T-helper 1 cell treated with Interleukin-12 subunit alpha and Interleukin-12 subunit beta and Interleukin-4 antibody, amounts not matched to agents 30 μg/mL and 1 μg/mL, for 36 hours (primary cell): Measurements from ENCODE around the gene PIK3C2G.

ENCODE experiments used
- H3K27ac Mint-ChIP-seq: one replicate; pipeline ENCODE4 v1.8.0; 2021; ENCODE audit warnings: mild to moderate bottlenecking, mixed read lengths
- H3K27me3 Mint-ChIP-seq: one replicate; pipeline ENCODE4 v1.8.0; 2021; ENCODE audit warnings: low read depth, mixed read lengths
- H3K36me3 Mint-ChIP-seq: one replicate; pipeline ENCODE4 v1.8.0; 2021; ENCODE audit warnings: low read depth, mixed read lengths
- H3K4me1 Mint-ChIP-seq: one replicate; pipeline ENCODE4 v1.8.0; 2021; ENCODE audit warnings: low read depth, mixed read lengths
- H3K4me3 Mint-ChIP-seq: one replicate; pipeline ENCODE4 v1.8.0; 2021; ENCODE audit warnings: mild to moderate bottlenecking, moderate library complexity, mixed read lengths
- H3K9me3 Mint-ChIP-seq: one replicate; pipeline ENCODE4 v1.8.0; 2021; ENCODE audit warnings: mixed read lengths

Gene PIK3C2G

DNA sequence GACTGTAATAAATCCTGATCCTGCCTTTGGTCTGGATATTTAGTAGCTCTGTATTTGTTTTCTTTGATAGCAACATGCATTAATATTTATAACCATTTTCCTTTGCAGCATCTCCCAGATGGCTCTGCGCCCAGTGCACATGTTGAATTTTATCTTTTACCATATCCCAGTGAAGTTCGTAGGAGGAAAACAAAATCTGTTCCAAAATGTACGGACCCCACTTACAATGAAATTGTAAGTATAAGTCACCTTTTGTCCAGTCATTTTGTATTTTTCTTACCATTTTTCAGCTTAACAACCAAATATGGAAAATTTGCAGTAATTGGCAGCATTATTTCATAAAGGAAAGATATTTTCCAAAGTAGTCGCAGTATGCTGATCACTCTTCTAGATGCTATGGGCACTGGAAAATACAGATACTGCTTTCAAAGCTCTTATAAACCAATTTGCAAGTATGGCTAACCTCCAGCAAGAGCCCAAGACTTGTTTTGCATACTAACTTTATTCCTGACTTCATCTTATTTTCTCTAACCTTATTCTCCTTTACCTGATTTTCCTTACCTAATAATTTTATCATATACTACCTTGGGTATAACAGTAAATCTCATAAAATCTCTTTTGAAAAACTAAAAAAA, 379.1 kb downstream of the PIK3C2G start:
- H3K4me3 Mint-ChIP-seq = no peak overlapping the region
- peaks cover 11% of the 10 kb centered on the region for H3K9me3 Mint-ChIP-seq
- H3K27ac Mint-ChIP-seq = no peak overlapping the region
- H3K4me1 Mint-ChIP-seq = no peaks in the 10 kb centered on the region
- no peaks in the 10 kb centered on the region for H3K36me3 Mint-ChIP-seq
- H3K27me3 Mint-ChIP-seq = no peaks in the 10 kb centered on the region

DNA sequence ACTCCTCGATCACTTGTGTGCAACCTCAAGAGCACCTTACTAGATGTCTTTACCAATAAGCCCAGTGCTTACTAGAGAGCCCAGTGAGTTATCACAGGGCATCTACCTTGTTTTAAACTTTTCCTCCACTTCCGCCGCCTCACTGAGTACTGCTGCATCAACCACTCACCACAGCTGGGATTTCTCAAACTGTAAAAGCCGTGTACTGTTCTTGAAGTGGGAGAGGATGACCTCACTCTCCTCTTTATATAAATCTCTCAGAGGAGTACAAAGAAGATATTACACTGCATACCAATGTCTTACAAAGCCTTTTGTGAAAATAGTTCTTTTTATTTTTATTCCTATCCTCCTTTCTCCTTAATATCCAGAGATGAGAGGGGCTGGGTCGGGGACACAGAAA, 382.4 kb downstream of the PIK3C2G start:
- Mint-ChIP-seq H3K27ac (no peak overlapping the region), H3K4me3 (no peak overlapping the region), H3K27me3 (no peaks in the 10 kb centered on the region), H3K36me3 (no peaks in the 10 kb centered on the region), H3K4me1 (no peaks in the 10 kb centered on the region), H3K9me3 (peaks cover 6% of the 10 kb centered on the region)

DNA sequence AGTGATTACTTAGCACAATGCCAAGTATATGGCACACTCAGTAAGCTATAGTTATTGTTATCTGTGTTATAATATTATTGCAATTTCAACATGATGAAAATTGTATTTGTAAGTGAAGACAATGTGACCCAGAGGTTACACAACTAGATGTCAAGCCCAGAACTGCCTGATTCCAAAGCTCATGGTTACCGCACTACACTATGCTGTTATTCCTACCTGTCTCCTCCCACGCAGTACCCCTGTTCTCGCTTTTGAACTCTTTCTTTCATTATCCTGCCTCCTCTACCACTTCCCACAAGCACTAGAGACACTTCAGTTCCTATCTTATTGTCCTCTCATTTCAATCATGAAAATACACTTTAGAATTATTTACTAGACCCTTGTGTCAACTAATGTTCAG, 383.2 kb downstream of the PIK3C2G start:
- no peaks in the 10 kb centered on the region for H3K36me3 Mint-ChIP-seq
- H3K27me3 Mint-ChIP-seq = no peaks in the 10 kb centered on the region
- H3K27ac Mint-ChIP-seq = no peak overlapping the region
- H3K4me1 Mint-ChIP-seq = no peaks in the 10 kb centered on the region
- H3K9me3 Mint-ChIP-seq = peaks cover 3% of the 10 kb centered on the region
- no peak overlapping the region for H3K4me3 Mint-ChIP-seq

DNA sequence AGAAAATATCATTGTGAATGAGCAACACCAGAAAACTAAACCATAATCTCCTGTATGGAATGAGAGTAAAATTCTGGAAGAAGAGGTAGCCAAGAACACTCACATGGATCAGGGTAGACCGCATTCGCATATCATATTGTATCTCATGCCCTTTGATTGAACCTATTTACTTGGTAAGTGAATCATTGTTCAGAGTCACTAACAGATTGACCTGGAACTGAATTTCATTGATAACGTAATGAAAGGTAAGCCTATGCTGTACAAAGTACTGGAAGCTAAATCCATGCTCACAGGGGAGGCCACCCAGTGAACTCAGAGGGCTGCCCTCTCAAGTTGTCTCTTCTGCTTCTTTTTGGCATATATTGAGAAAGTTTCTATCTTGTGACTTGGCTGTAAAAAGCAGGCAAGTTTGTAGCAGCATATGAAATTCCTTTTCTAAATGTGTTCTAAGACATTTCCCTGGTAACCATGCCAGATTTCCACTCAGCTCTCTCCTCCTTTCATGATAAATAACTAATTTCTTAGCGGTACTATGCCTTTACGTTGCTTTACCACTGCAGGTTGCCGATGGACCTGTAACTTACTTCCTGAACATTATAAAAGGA, 385.1 kb downstream of the PIK3C2G start:
- peaks cover 3% of the 10 kb centered on the region for H3K9me3 Mint-ChIP-seq
- H3K36me3 Mint-ChIP-seq = no peaks in the 10 kb centered on the region
- no peak overlapping the region for H3K4me3 Mint-ChIP-seq
- no peaks in the 10 kb centered on the region for H3K4me1 Mint-ChIP-seq
- H3K27ac Mint-ChIP-seq = no peak overlapping the region
- no peaks in the 10 kb centered on the region for H3K27me3 Mint-ChIP-seq

DNA sequence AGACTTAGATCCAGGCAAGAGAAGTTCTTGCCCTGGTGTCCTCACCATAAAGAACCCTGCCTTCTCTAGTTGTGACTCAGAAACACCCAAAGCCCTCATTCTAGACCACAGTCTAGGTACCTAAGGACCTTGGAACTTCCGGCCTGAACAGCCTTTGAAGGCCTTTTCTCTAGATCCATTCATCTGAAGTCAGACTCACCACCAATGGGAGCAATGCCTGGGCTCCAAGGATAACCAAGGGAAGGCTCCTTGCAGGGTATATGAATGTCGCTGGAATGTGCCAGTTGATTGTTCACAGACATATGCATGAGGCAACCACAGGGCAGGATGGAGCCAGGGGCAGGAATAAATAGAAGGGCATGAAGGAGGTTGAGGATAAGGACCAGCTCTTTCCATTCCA, 390.2 kb downstream of the PIK3C2G start:
- Mint-ChIP-seq H3K27ac (no peak overlapping the region), H3K4me1 (no peaks in the 10 kb centered on the region), H3K4me3 (no peak overlapping the region), H3K9me3 (no peaks in the 10 kb centered on the region), H3K36me3 (no peaks in the 10 kb centered on the region), H3K27me3 (no peaks in the 10 kb centered on the region)

DNA sequence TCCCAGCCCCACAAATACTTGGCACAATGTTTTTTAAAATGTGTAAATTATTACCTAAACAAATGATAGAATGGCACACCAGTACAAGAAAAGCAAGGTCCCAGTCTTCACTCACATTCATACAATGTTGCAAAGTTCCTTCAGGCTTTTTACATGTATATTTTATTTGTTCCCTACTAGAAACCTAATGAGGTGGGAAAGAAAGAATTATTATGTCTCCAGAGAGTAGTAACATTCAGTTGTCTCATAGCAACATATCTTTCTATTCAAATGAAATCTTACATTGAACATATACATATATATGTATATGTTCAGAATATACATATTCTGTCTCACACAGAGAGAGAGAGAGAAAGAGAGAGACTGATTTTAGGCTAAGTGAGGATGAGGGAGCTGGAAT, 391.3 kb downstream of the PIK3C2G start:
- no peaks in the 10 kb centered on the region for H3K4me1 Mint-ChIP-seq
- no peak overlapping the region for H3K4me3 Mint-ChIP-seq
- no peak overlapping the region for H3K27ac Mint-ChIP-seq
- H3K27me3 Mint-ChIP-seq = no peaks in the 10 kb centered on the region
- H3K9me3 Mint-ChIP-seq = peaks cover 9% of the 10 kb centered on the region
- H3K36me3 Mint-ChIP-seq = no peaks in the 10 kb centered on the region

DNA sequence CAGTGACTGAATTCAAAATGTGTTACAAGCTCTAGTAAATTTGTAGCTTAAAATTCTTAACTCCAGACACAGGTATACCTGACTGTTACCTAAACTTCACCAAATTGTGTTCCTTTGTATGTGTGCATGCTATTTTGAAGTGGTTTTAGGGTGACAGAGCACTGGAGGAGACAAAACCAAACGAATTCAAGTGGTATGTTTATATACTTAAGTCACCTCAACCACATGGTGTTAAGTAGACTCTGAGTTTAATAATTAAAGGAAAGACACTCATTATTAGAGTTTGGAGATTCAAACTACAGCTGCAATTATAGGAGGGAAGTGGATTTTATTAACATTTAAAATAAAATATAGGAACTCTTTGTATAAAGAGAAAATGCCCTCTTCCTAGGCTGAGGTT, 392.1 kb downstream of the PIK3C2G start:
- Mint-ChIP-seq H3K4me1 (no peaks in the 10 kb centered on the region), H3K4me3 (no peak overlapping the region), H3K27ac (no peak overlapping the region), H3K9me3 (peaks cover 16% of the 10 kb centered on the region), H3K27me3 (no peaks in the 10 kb centered on the region), H3K36me3 (no peaks in the 10 kb centered on the region)

DNA sequence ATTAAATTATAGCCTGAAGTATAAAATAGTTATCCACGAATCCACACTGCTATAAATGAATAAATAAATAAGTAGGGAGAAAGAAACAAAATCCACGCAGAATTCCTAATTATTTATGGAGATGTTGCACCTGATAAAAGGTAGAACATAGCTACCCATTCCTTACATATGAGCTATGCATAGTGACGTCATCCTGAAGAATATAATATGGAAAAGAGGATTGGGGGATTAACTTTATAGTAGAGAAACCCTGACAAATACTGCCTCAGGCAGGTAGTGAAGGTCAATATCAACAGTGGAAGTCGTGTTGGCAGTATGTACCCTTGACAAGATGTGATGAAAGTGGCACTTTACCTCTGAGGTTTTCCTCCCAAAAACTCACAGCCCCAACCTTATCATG, 394.0 kb downstream of the PIK3C2G start:
- Mint-ChIP-seq H3K9me3 (peaks cover 16% of the 10 kb centered on the region), H3K27ac (no peak overlapping the region)

DNA sequence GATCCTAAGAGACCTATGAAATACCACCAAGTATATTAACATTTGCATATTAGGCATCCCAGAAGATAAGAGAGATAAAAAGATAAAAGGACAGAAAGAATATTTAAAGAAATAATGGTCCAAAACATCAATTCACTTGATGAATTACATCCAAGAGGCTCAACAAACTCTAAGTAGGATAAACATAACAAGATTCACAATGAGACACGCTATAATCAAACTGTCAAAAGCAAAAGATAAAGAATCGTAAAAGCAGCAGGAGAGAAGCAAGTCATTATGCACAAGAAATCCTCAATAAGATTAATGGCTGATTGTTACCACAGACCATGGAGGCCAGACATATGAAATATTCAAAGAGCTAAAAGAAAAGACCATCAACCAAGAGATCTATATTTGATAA, 396.9 kb downstream of the PIK3C2G start:
- Mint-ChIP-seq H3K4me3 (no peak overlapping the region), H3K36me3 (no peaks in the 10 kb centered on the region), H3K4me1 (no peaks in the 10 kb centered on the region), H3K27ac (no peak overlapping the region), H3K27me3 (no peaks in the 10 kb centered on the region), H3K9me3 (peaks cover 24% of the 10 kb centered on the region)

More for the DNA sequence above, 394.0 kb downstream of the PIK3C2G start:
- no peaks in the 10 kb centered on the region for H3K36me3 Mint-ChIP-seq
- no peaks in the 10 kb centered on the region for H3K4me1 Mint-ChIP-seq
- H3K4me3 Mint-ChIP-seq = no peak overlapping the region
- no peaks in the 10 kb centered on the region for H3K27me3 Mint-ChIP-seq

DNA sequence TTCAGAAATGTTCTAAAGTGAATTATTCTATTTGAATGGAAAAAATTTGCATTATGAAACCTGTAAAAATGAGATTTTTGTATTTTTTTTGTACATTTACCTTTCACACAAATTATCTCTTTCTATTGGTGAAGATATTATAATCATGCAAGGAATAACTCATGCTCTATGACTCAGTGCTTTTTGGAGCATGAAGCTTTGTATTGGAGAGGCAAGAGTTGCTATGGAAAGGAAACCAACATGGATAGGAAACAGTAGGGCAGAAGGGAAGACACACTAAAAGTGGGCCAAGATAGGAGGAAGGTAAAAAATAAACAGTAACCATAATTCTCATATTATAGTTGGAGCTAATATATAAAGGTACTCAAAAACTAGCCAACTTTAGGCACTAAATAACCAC, 397.5 kb downstream of the PIK3C2G start:
- no peak overlapping the region for H3K4me3 Mint-ChIP-seq
- H3K36me3 Mint-ChIP-seq = no peaks in the 10 kb centered on the region
- H3K9me3 Mint-ChIP-seq = peaks cover 24% of the 10 kb centered on the region
- no peaks in the 10 kb centered on the region for H3K4me1 Mint-ChIP-seq
- no peaks in the 10 kb centered on the region for H3K27me3 Mint-ChIP-seq
- H3K27ac Mint-ChIP-seq = no peak overlapping the region

DNA sequence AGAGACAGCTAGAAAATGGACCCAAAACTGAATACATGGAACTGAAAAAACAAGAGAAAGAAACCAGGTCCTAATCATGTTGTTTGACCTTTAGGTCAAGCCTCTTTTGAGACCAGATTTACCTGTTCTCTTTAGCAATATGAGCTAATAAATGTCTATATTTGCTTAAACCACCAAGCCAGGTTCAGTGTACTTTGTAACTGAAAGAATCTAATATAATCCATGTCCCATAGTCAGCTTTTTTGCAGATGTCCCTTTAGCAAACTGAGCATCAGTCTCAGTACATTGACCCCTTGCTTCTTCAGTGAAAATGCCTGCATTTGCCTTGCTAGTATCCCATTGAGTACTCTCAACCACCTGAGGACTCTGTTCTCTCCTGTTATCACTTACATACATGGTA, 414.8 kb downstream of the PIK3C2G start:
- Mint-ChIP-seq H3K4me3 (no peak overlapping the region), H3K9me3 (peaks cover 6% of the 10 kb centered on the region), H3K27me3 (no peaks in the 10 kb centered on the region), H3K27ac (no peak overlapping the region), H3K4me1 (no peaks in the 10 kb centered on the region), H3K36me3 (no peaks in the 10 kb centered on the region)

DNA sequence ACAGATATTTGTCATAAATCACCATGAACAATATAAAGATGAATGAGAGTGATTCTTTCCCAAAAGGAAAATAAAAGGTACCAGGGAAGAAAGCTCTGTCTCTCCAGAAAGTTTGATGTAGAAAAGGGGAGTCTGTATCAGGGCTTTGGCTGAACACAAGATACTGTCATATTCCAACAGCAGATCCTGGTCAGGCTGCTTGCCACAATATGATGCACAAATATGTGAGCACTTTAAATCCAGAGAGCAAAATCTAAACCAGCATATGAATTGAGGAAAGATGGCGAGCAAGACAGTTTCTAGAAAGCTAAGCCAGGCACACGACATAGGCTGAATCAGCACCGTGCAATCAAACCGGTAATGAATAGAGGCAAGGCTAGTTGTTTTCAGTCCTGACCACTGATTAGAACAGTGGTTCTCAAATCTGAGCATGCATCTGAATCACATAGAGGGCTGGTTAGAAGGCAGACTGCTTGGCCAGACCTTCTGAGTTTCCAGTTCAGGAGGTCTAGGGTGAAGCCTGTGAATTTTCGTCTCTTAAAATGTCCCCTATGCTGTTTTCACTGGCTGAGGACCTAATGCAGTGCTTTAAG, 415.8 kb downstream of the PIK3C2G start:
- Mint-ChIP-seq H3K4me1 (no peaks in the 10 kb centered on the region), H3K4me3 (no peak overlapping the region), H3K9me3 (peaks cover 6% of the 10 kb centered on the region), H3K36me3 (no peaks in the 10 kb centered on the region), H3K27me3 (no peaks in the 10 kb centered on the region), H3K27ac (no peak overlapping the region)

DNA sequence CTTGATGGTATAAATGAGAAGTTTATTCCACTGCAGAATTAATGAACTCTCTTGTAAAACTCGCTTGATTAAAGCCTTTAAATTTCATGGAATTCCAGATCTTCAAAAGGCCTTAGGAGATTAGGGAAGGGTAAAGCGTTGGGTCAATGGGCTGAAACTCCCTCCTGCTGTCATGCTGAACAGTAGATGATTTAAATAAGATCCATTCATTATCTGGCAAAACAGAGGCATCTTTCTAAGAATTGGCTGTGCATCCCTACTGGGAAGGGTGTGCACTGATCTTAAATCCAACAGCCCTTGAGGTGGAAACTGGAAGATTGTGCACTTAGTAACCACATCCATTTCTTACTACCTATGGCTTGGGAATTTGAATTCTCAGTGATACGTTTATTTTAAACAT, 420.5 kb downstream of the PIK3C2G start:
- Mint-ChIP-seq H3K9me3 (no peaks in the 10 kb centered on the region), H3K27ac (no peak overlapping the region), H3K36me3 (no peaks in the 10 kb centered on the region), H3K4me3 (no peak overlapping the region), H3K27me3 (no peaks in the 10 kb centered on the region), H3K4me1 (no peaks in the 10 kb centered on the region)

DNA sequence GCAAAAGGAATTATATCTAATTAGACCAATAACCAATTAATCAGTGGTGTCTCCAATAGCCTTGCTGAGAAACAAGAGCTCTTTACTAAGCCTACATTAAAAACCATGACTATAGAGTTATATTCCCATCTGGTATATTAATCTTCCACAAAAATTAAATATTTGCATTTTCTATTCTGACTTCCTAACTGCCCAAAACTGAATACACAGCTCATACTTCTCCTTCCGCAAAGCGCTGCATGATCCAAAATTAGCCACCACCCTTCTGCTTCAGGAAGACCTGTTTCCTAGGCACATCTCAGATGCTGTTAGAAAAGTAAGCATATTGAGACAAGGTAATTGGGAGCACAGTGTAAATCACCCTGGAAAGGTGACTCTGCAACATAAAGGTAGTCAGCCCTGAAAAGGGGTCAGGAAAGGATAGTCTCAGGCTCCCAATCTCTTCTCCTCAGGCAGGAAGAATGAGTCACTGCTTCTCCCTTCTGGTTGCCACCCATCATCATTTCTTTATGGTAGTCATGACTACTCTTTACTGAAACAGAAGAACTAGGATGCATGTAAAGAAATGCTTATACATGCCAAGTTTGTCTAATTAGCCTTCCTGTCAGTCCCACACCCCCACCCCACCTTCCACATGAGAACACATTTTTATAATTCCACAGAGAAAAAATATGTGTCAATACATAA, 422.2 kb downstream of the PIK3C2G start:
- H3K27ac Mint-ChIP-seq = no peak overlapping the region
- H3K36me3 Mint-ChIP-seq = no peaks in the 10 kb centered on the region
- H3K27me3 Mint-ChIP-seq = no peaks in the 10 kb centered on the region
- no peak overlapping the region for H3K4me3 Mint-ChIP-seq
- no peaks in the 10 kb centered on the region for H3K4me1 Mint-ChIP-seq
- no peaks in the 10 kb centered on the region for H3K9me3 Mint-ChIP-seq

DNA sequence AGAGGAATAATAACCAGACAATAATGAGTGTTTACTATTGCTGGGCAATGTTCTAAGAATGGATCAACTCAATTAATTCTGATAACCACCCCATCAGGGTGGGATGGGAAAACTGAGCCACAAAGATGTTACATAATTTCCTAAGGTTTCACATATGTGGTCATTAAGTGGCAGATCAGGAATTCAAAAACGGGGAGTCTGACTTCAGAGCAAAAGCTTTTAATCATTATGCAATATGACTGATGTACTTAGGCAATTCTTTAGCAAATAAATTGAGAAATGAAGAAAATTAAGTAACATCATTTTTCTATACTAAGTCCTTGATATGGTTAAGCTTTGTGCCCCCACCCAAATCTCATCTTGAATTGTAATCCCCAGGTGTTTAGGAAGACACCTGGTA, 423.1 kb downstream of the PIK3C2G start:
- Mint-ChIP-seq H3K4me1 (no peaks in the 10 kb centered on the region), H3K4me3 (no peak overlapping the region), H3K36me3 (no peaks in the 10 kb centered on the region), H3K27me3 (no peaks in the 10 kb centered on the region), H3K9me3 (no peaks in the 10 kb centered on the region), H3K27ac (no peak overlapping the region)
